HCT116 (cell line): ENCODE data around the gene PLPP7. TPM values are rescaled to one million over a fixed set of nuclear protein-coding genes. Genes with fewer than 3 reads are reported as not detected.

Experiments used
- ATAC-seq: fragments of 200-7000 bp; cut with Tn5 transposase; 2 replicates; pipeline ENCODE4 v1.9.1; 2020; ENCODE audit warnings: mild to moderate bottlenecking, moderate library complexity
- BruUV-seq: library from RNA; stranded (reverse); fragments of 400-500 nt; replicated peaks from 2 replicates; lab custom pipeline; 2021; lab: Mats Ljungman, UMichigan
- CTCF ChIA-PET: fragments of 300-600 bp; sonication (Branson Sonifier 250); formaldehyde crosslinking; loops from one replicate; lab custom pipeline; 2021; ENCODE audit warnings: antibody characterized with exemption; lab: Charles Lee
- POLR2A ChIA-PET: fragments of 300-600, 350-600 bp; sonication (Branson Sonifier 250); formaldehyde crosslinking; loops from one replicate; lab custom pipeline; 2021; ENCODE audit warnings: antibody characterized with exemption; lab: Charles Lee
- RAD21 ChIA-PET, 2 experiments: fragments of 300-600 bp; sonication (Branson Sonifier 250); formaldehyde crosslinking; loops; one replicate each; lab custom pipeline; 2023; ENCODE audit warnings: low total read pairs in 2 of 2; ENCODE audit not compliant: uncharacterized antibody in 2 of 2, unreplicated experiment in 2 of 2, low non-redundant PET in 1 of 2; lab: Charles Lee
- DNase-seq: peaks from one replicate; pipeline ENCODE4 v3.0.0-alpha.2; 2010; ENCODE audit warnings: low read depth, low spot score
- H2AFZ ChIP-seq: fragments of 200-600 bp; shearing (Covaris generic), sonication (generic); 2 replicates; pipeline ENCODE4 v1.6.1; 2017; ENCODE audit warnings: low read depth, mixed run types, mixed read lengths, antibody characterized with exemption, low read length; ENCODE audit not compliant: poor library complexity, severe bottlenecking
- H3K27ac ChIP-seq: 2 replicates; pipeline ENCODE4 v1.5.1; 2012; ENCODE audit warnings: low read depth, low read length
- H3K27me3 ChIP-seq: fragments of 200-600 bp; sonication (generic); 2 replicates; pipeline ENCODE4 v1.6.1; 2016; ENCODE audit warnings: mixed run types, low read length, mixed read lengths; ENCODE audit not compliant: insufficient read depth
- H3K36me3 ChIP-seq, 2 experiments: fragments of 200-500 bp in 1 of 2; fragments of 200-600 bp in 1 of 2; sonication (Bioruptor generic) in 1 of 2; sonication (generic) in 1 of 2; 2 replicates each; pipeline versions ENCODE4 v1.5.1 to v1.6.1; 2014 to 2016; ENCODE audit warnings: low read length in 2 of 2, inconsistent platforms in 1 of 2, mixed read lengths in 1 of 2, mixed run types in 1 of 2; ENCODE audit not compliant: insufficient read depth in 2 of 2, control insufficient read depth in 1 of 2
- H3K4me1 ChIP-seq, 2 experiments: fragments of 200-600 bp in 1 of 2; sonication (generic) in 1 of 2; 2 replicates each; pipeline versions ENCODE4 v1.5.1 to v1.6.1; 2012 to 2017; ENCODE audit warnings: low read length in 2 of 2, inconsistent platforms in 1 of 2, mild to moderate bottlenecking in 1 of 2, mixed read lengths in 1 of 2, mixed run types in 1 of 2, moderate library complexity in 1 of 2; ENCODE audit not compliant: insufficient read depth in 2 of 2, control insufficient read depth in 1 of 2
- H3K4me2 ChIP-seq: fragments of 200-600 bp; sonication (generic); 2 replicates; pipeline ENCODE4 v1.6.1; 2017; ENCODE audit warnings: mixed run types, low read length, mixed read lengths
- H3K4me3 ChIP-seq, 2 experiments: fragments of 200-600 bp in 1 of 2; sonication (generic) in 1 of 2; replicated peaks in 1 of 2; 2 replicates each; pipeline ENCODE4 v1.5.1; 2011 to 2016; ENCODE audit warnings: low read length in 2 of 2, control low read depth in 1 of 2, low read depth in 1 of 2, mild to moderate bottlenecking in 1 of 2, mixed read lengths in 1 of 2, mixed run types in 1 of 2
- H3K79me2 ChIP-seq: fragments of 200-600 bp; sonication (generic); 2 replicates; pipeline ENCODE4 v1.6.1; 2017; ENCODE audit warnings: mild to moderate bottlenecking, mixed run types, low read length, moderate library complexity, mixed read lengths; ENCODE audit not compliant: insufficient read depth
- H3K9ac ChIP-seq: fragments of 200-600 bp; sonication (generic); 2 replicates; pipeline ENCODE4 v1.6.1; 2016; ENCODE audit warnings: low read length, mixed read lengths
- H3K9me2 ChIP-seq: fragments of 200-600 bp; sonication (generic), shearing (Covaris generic); 2 replicates; pipeline ENCODE4 v1.6.1; 2017; ENCODE audit warnings: mixed run types, mild to moderate bottlenecking, moderate library complexity; ENCODE audit not compliant: insufficient read depth
- H3K9me3 ChIP-seq, 2 experiments: fragments of 200-500 bp in 1 of 2; fragments of 200-600 bp in 1 of 2; sonication (Bioruptor generic) in 1 of 2; sonication (generic) in 1 of 2; 2 replicates each; pipeline ENCODE4 v1.6.1; 2014 to 2017; ENCODE audit warnings: low read length in 2 of 2, mixed read lengths in 2 of 2, inconsistent platforms in 1 of 2, low read depth in 1 of 2, mild to moderate bottlenecking in 1 of 2, mixed run types in 1 of 2, moderate library complexity in 1 of 2; ENCODE audit not compliant: control insufficient read depth in 1 of 2, insufficient read depth in 1 of 2
- H4K20me1 ChIP-seq: fragments of 200-600 bp; sonication (generic), shearing (Covaris generic); 2 replicates; pipeline ENCODE4 v1.6.1; 2017; ENCODE audit warnings: mixed run types, mild to moderate bottlenecking, moderate library complexity; ENCODE audit not compliant: insufficient read depth
- ATF3 ChIP-seq: IDR thresholded peaks from 2 replicates; pipeline ENCODE4 v1.6.1; 2012
- CEBPB ChIP-seq: IDR thresholded peaks from 2 replicates; pipeline ENCODE4 v1.6.1; 2012; ENCODE audit warnings: low read depth
- EZH2 ChIP-seq: fragments of 200-600 bp; sonication (generic); IDR thresholded peaks from 2 replicates; pipeline ENCODE4 v1.6.1; 2017; ENCODE audit warnings: antibody characterized with exemption, mixed run types
- POLR2A ChIP-seq: IDR thresholded peaks from 2 replicates; pipeline ENCODE4 v1.7.0; 2011; ENCODE audit warnings: borderline replicate concordance; ENCODE audit not compliant: insufficient read depth, insufficient read length; ENCODE audit errors: extremely low read depth
- ZBTB33 ChIP-seq: IDR thresholded peaks from 2 replicates; pipeline ENCODE4 v1.6.1; 2011; ENCODE audit warnings: mild to moderate bottlenecking, low read length, moderate library complexity; ENCODE audit not compliant: insufficient replicate concordance; ENCODE audit errors: extremely low read depth
- intact Hi-C: fragments of 100-400 bp; cut with micrococcal nuclease; formaldehyde crosslinking; loops from 2 replicates; pipeline ENCODE4 v1.10.0; 2022
- total RNA-seq: library from RNA; stranded (reverse); gene quantifications from one replicate; pipeline ENCODE4 v1.2.1, GENCODE V29; 2021; ENCODE audit not compliant: unreplicated experiment

PLPP7 gene
- total RNA-seq, 1 experiment from 2014 or later: 0.37 TPM

- TF ChIP-seq POLR2A: no peak
- TF ChIP-seq CEBPB: no peak
- no peak for TF ChIP-seq ZBTB33
- TF ChIP-seq ATF3: no peak
- TF ChIP-seq EZH2: no peak
- TF ChIP-seq, all 23 proteins: peak for 0
- Histone ChIP-seq H3K4me2 (peak overlapping the region; percentile 78), H3K27ac (no peak overlapping the region), H3K27me3 (no peaks in the 10 kb centered on the region), H3K4me1 (peaks cover 0 to 9% of the 10 kb centered on the region in 2 experiments; a peak in 1 of 4 replicates), H3K79me2 (no peaks in the 10 kb centered on the region), H3K4me3 (peak overlapping the region in 1 of 2 experiments; percentile 50; a peak in 2 of 4 replicates), H4K20me1 (no peaks in the 10 kb centered on the region), H3K36me3 (no peaks in the 10 kb centered on the region), H3K9ac (peak overlapping the region; percentile 14; the same call in 1 of the 2 replicates), H3K9me2 (no peaks in the 10 kb centered on the region), H3K9me3 (no peaks in the 10 kb centered on the region), H2AFZ (peak overlapping the region; percentile 39)
- intact Hi-C loops: no loop called here
- ChIA-PET CTCF (interaction anchor here (1.0 to 2.4 kb wide), 9 partner anchors 10 to 303 kb away, joined by 3 to 25 read pairs (median 5); no protein-coding TSS in a partner anchor), RAD21 (interaction anchor here in 1 of 2 experiments (0.8 kb wide), 1 partner anchor 182 kb away, joined by 3 read pairs; the partner anchor contains the start of gene UCK1), POLR2A (interaction anchor here (1.2 kb wide), 1 partner anchor 291 kb away, joined by 3 read pairs; no protein-coding TSS in a partner anchor)
- no peak for DNase-seq
- no peak for ATAC-seq
- BruUV-seq: no TSS peak
Measured at GRCh38 chr9:131349522-131349880, 60.0 kb downstream of the PLPP7 start.
